Measurements from ENCODE around the gene CLTC.

- no peak for TF ChIP-seq REST (IDR thresholded peaks at IDR 0.05; ENCODE audit: insufficient read depth in 1 of 2, low read depth in 2 of 2, low read length in 2 of 2)
- TF ChIP-seq POLR2AphosphoS5 (IDR thresholded peaks at IDR 0.05; ENCODE audit: low read depth, low read length), result no peak
- no peak for TF ChIP-seq SIN3A (IDR thresholded peaks at IDR 0.05; ENCODE audit: borderline replicate concordance, insufficient read depth, low read length)
- TF ChIP-seq TAF1 (IDR thresholded peaks at IDR 0.05; ENCODE audit: borderline replicate concordance, insufficient read depth, low read length), result no peak
- no peak for TF ChIP-seq FOXP2 (optimal IDR thresholded peaks at IDR 0.05; ENCODE audit: borderline replicate concordance, extremely low read depth, extremely low read length, insufficient read depth)
Measured at GRCh38 chr17:59643159-59644140, 23.8 kb downstream of the CLTC start.
